KMS-11 (cell line): ENCODE data around the gene BDH1.
"Not testable (repeated sequence)": the region's sequence is repeated elsewhere in the genome, so short reads cannot be mapped to it uniquely, and the experiment has no call there.

ENCODE experiments used
- H2AFZ ChIP-seq: fragments of 200-600 bp; sonication (generic); 2 replicates; pipeline ENCODE4 v1.6.1; 2016; ENCODE audit warnings: antibody characterized with exemption, mixed run types, low read depth
- H3K27ac ChIP-seq: fragments of 200-600 bp; sonication (generic); 2 replicates; pipeline ENCODE4 v1.6.1; 2016; ENCODE audit warnings: mild to moderate bottlenecking, mixed run types
- H3K27me3 ChIP-seq: fragments of 200-600 bp; sonication (generic); 2 replicates; pipeline ENCODE4 v1.6.1; 2017; ENCODE audit warnings: mild to moderate bottlenecking, low read depth, mixed run types, moderate library complexity; ENCODE audit not compliant: insufficient read depth
- H3K36me3 ChIP-seq: fragments of 200-600 bp; sonication (generic); 2 replicates; pipeline ENCODE4 v1.6.1; 2017; ENCODE audit warnings: mild to moderate bottlenecking, mixed run types; ENCODE audit not compliant: insufficient read depth
- H3K4me1 ChIP-seq: fragments of 200-600 bp; sonication (generic); 2 replicates; pipeline ENCODE4 v1.6.1; 2016; ENCODE audit warnings: mild to moderate bottlenecking, low read depth, mixed run types; ENCODE audit not compliant: poor library complexity, severe bottlenecking
- H3K4me2 ChIP-seq: fragments of 200-600 bp; sonication (generic); 2 replicates; pipeline ENCODE4 v1.7.0; 2016; ENCODE audit warnings: mild to moderate bottlenecking, mixed run types
- H3K4me3 ChIP-seq: fragments of 200-600 bp; sonication (generic); IDR thresholded peaks from 2 replicates; pipeline ENCODE4 v1.6.1; 2017; ENCODE audit warnings: low read depth, low read length, mixed read lengths; ENCODE audit not compliant: insufficient read depth
- H3K79me2 ChIP-seq: fragments of 200-600 bp; sonication (generic); 2 replicates; pipeline ENCODE4 v1.6.1; 2016; ENCODE audit warnings: low read depth, mixed run types; ENCODE audit not compliant: insufficient read depth
- H3K9ac ChIP-seq: fragments of 200-600 bp; sonication (generic); 2 replicates; pipeline ENCODE4 v1.6.1; 2016; ENCODE audit warnings: mild to moderate bottlenecking, mixed run types
- H4K20me1 ChIP-seq: fragments of 200-600 bp; sonication (generic); 2 replicates; pipeline ENCODE4 v1.6.1; 2016; ENCODE audit warnings: mild to moderate bottlenecking, mixed run types; ENCODE audit not compliant: insufficient read depth
- CTCF ChIP-seq: fragments of 200-600 bp; sonication (generic); conservative IDR thresholded peaks from 2 replicates; pipeline ENCODE4 v1.6.1; 2017; ENCODE audit warnings: low read depth, mild to moderate bottlenecking, antibody characterized with exemption, low read length, moderate library complexity, mixed read lengths

BDH1 gene

GRCh38 chr3:197521277-197522182 lies 34.2 kb downstream of the BDH1 start:
- H3K4me1 ChIP-seq = no peaks in the 10 kb centered on the region
- no peaks in the 10 kb centered on the region for H3K79me2 ChIP-seq
- no peaks in the 10 kb centered on the region for H3K27me3 ChIP-seq
- H3K27ac ChIP-seq = no peak overlapping the region
- no peak for TF ChIP-seq CTCF
- no peak overlapping the region for H3K9ac ChIP-seq
- no peak overlapping the region for H3K4me3 ChIP-seq
- H4K20me1 ChIP-seq = no peaks in the 10 kb centered on the region
- H3K4me2 ChIP-seq = no peak overlapping the region
- no peak overlapping the region for H2AFZ ChIP-seq
- no peaks in the 10 kb centered on the region for H3K36me3 ChIP-seq

- H3K27ac ChIP-seq = no peak overlapping the region
Observed at GRCh38 chr3:197520311-197521276, 35.2 kb downstream of the BDH1 start.

GRCh38 chr3:197519801-197520211 lies 36.0 kb downstream of the BDH1 start:
- H3K9ac ChIP-seq = no peak overlapping the region
- no peaks in the 10 kb centered on the region for H3K4me1 ChIP-seq
- no peak overlapping the region for H2AFZ ChIP-seq
- no peaks in the 10 kb centered on the region for H3K79me2 ChIP-seq
- no peak for TF ChIP-seq CTCF
- H3K4me3 ChIP-seq = no peak overlapping the region
- H3K4me2 ChIP-seq = no peak overlapping the region
- no peak overlapping the region for H3K27ac ChIP-seq
- no peaks in the 10 kb centered on the region for H3K27me3 ChIP-seq
- H4K20me1 ChIP-seq = no peaks in the 10 kb centered on the region
- no peaks in the 10 kb centered on the region for H3K36me3 ChIP-seq

More at GRCh38 chr3:197520311-197521276, 35.2 kb downstream of the BDH1 start:
- H2AFZ ChIP-seq = no peak overlapping the region
- H3K4me2 ChIP-seq = no peak overlapping the region
- TF ChIP-seq CTCF = no peak
- H3K79me2 ChIP-seq = no peaks in the 10 kb centered on the region
- H4K20me1 ChIP-seq = no peaks in the 10 kb centered on the region
- H3K4me3 ChIP-seq = no peak overlapping the region
- no peaks in the 10 kb centered on the region for H3K27me3 ChIP-seq
- H3K4me1 ChIP-seq = no peaks in the 10 kb centered on the region
- H3K36me3 ChIP-seq = no peaks in the 10 kb centered on the region
- H3K9ac ChIP-seq = no peak overlapping the region

- H3K79me2 ChIP-seq = no peaks in the 10 kb centered on the region
- no peaks in the 10 kb centered on the region for H3K27me3 ChIP-seq
- no peaks in the 10 kb centered on the region for H3K4me1 ChIP-seq
- TF ChIP-seq CTCF = no peak
- no peaks in the 10 kb centered on the region for H4K20me1 ChIP-seq
- H2AFZ ChIP-seq = no peak overlapping the region
- H3K9ac ChIP-seq = no peak overlapping the region
- no peak overlapping the region for H3K4me3 ChIP-seq
- H3K27ac ChIP-seq = no peak overlapping the region
- no peaks in the 10 kb centered on the region for H3K36me3 ChIP-seq
- H3K4me2 ChIP-seq = no peak overlapping the region
Observed at GRCh38 chr3:197518881-197519421, 36.8 kb downstream of the BDH1 start.

GRCh38 chr3:197517922-197518683 lies 37.7 kb downstream of the BDH1 start:
- not testable (repeated sequence) for H3K27me3 ChIP-seq, H3K27ac ChIP-seq, H3K36me3 ChIP-seq, H3K4me1 ChIP-seq, H2AFZ ChIP-seq, H3K9ac ChIP-seq, H3K4me2 ChIP-seq, H3K4me3 ChIP-seq, H3K79me2 ChIP-seq, H4K20me1 ChIP-seq

- not testable (repeated sequence) for H4K20me1 ChIP-seq, H3K4me3 ChIP-seq, H3K27ac ChIP-seq, H3K36me3 ChIP-seq, H3K9ac ChIP-seq, H3K4me2 ChIP-seq, H3K79me2 ChIP-seq, H3K4me1 ChIP-seq, H2AFZ ChIP-seq, H3K27me3 ChIP-seq
Observed at GRCh38 chr3:197516890-197517606, 38.7 kb downstream of the BDH1 start.
